GM21526 (cell line): ENCODE measurements around the gene ARSJ.
"Not testable (repeated sequence)": the region's sequence is repeated elsewhere in the genome, so short reads cannot be mapped to it uniquely, and the experiment has no call there.

Experiments used
- ATAC-seq: cut with Tn5 transposase; IDR thresholded peaks from one replicate; pipeline ENCODE4 v1.9.1; 2021; ENCODE audit warnings: moderate library complexity; ENCODE audit not compliant: unreplicated experiment, low FRiP score

Gene ARSJ

GRCh38 chr4:113959539-113959937 lies 19.9 kb downstream of the ARSJ start:
- ATAC-seq = no peak

GRCh38 chr4:113958766-113959538 lies 20.5 kb downstream of the ARSJ start:
- no peak for ATAC-seq

- ATAC-seq = no peak
Observed at GRCh38 chr4:113957956-113958355, 21.5 kb downstream of the ARSJ start.

GRCh38 chr4:113955948-113956347 lies 23.5 kb downstream of the ARSJ start:
- no peak for ATAC-seq

- no peak for ATAC-seq
Observed at GRCh38 chr4:113955411-113955810, 24.0 kb downstream of the ARSJ start.

- no peak for ATAC-seq
Observed at GRCh38 chr4:113953888-113954287, 25.6 kb downstream of the ARSJ start.

- ATAC-seq = peak; percentile 87
Observed at GRCh38 chr4:113952452-113953029, 26.9 kb downstream of the ARSJ start.

GRCh38 chr4:113951263-113951662 lies 28.2 kb downstream of the ARSJ start:
- ATAC-seq = no peak

GRCh38 chr4:113950207-113950606 lies 29.2 kb downstream of the ARSJ start:
- ATAC-seq = no peak

- ATAC-seq = no peak
Observed at GRCh38 chr4:113947484-113947883, 32.0 kb downstream of the ARSJ start.

- ATAC-seq = no peak
Observed at GRCh38 chr4:113945906-113946305, 33.5 kb downstream of the ARSJ start.

GRCh38 chr4:113943863-113944262 lies 35.6 kb downstream of the ARSJ start:
- no peak for ATAC-seq

GRCh38 chr4:113943085-113943484 lies 36.4 kb downstream of the ARSJ start:
- ATAC-seq = no peak

GRCh38 chr4:113941836-113942235 lies 37.6 kb downstream of the ARSJ start:
- no peak for ATAC-seq

- ATAC-seq = not testable (repeated sequence)
Observed at GRCh38 chr4:113940103-113940502, 39.3 kb downstream of the ARSJ start.

GRCh38 chr4:113935190-113935589 lies 44.3 kb downstream of the ARSJ start:
- ATAC-seq = no peak

- not testable (repeated sequence) for ATAC-seq
Observed at GRCh38 chr4:113924706-113925105, 54.7 kb downstream of the ARSJ start.

GRCh38 chr4:113921089-113921794 lies 58.2 kb downstream of the ARSJ start:
- no peak for ATAC-seq

GRCh38 chr4:113919611-113920010 lies 59.8 kb downstream of the ARSJ start:
- ATAC-seq = no peak

- no peak for ATAC-seq
Observed at GRCh38 chr4:113919145-113919544, 60.3 kb downstream of the ARSJ start.

- ATAC-seq = no peak
Observed at GRCh38 chr4:113908829-113909228, 70.6 kb downstream of the ARSJ start.

- no peak for ATAC-seq
Observed at GRCh38 chr4:113907559-113907958, 71.9 kb downstream of the ARSJ start.
